H1 (cell line): Measurements from ENCODE around the gene UBE2B. TPM values are rescaled to one million over a fixed set of nuclear protein-coding genes. Genes with fewer than 3 reads are reported as not detected.

Experiments used
- CTCF ChIA-PET: fragments of 300-600 bp; sonication (Branson Sonifier 250); formaldehyde crosslinking; loops from one replicate; lab custom pipeline; 2021; ENCODE audit not compliant: partially characterized antibody; lab: Charles Lee
- POLR2A ChIA-PET: fragments of 300-600 bp; sonication (Branson Sonifier 250); formaldehyde crosslinking; loops from one replicate; lab custom pipeline; 2021; ENCODE audit warnings: inconsistent platforms; ENCODE audit not compliant: partially characterized antibody; lab: Charles Lee
- DNase-seq, 2 experiments: peaks; one replicate each; pipeline versions ENCODE4 v3.0.0 to v3.0.0-alpha.2; 2010 to 2022; ENCODE audit warnings: low spot score in 2 of 2, low read depth in 1 of 2, mixed read lengths in 1 of 2
- FAIRE-seq: peaks from 2 replicates; lab custom pipeline; 2011; peaks lifted over from hg19 to GRCh38; lab: Jason Lieb, UNC
- H2AFZ ChIP-seq: 2 replicates; pipeline ENCODE4 v1.8.1; 2012; ENCODE audit warnings: low read length, inconsistent platforms
- H2AK5ac ChIP-seq: 2 replicates; pipeline ENCODE4 v1.6.1; 2013; ENCODE audit warnings: low read depth, low read length
- H2BK120ac ChIP-seq: replicated peaks from 2 replicates; pipeline ENCODE3; 2013; ENCODE audit warnings: low read depth, low read length, inconsistent platforms
- H2BK12ac ChIP-seq: 2 replicates; pipeline ENCODE4 v1.6.1; 2013; ENCODE audit warnings: low read depth, low read length
- H2BK15ac ChIP-seq: 2 replicates; pipeline ENCODE4 v1.6.1; 2013; ENCODE audit warnings: low read length
- H2BK20ac ChIP-seq: 2 replicates; pipeline ENCODE4 v1.6.1; 2013; ENCODE audit warnings: low read length
- H2BK5ac ChIP-seq: 2 replicates; pipeline ENCODE4 v1.6.1; 2013; ENCODE audit warnings: low read depth, low read length
- H3K14ac ChIP-seq: 2 replicates; pipeline ENCODE4 v1.6.1; 2013; ENCODE audit warnings: inconsistent platforms; ENCODE audit not compliant: insufficient read length
- H3K18ac ChIP-seq: 2 replicates; pipeline ENCODE4 v1.6.1; 2013; ENCODE audit warnings: low read length; ENCODE audit errors: extremely low read depth
- H3K23ac ChIP-seq: 2 replicates; pipeline ENCODE4 v1.6.1; 2013; ENCODE audit warnings: inconsistent platforms; ENCODE audit not compliant: insufficient read length
- H3K23me2 ChIP-seq: 2 replicates; pipeline ENCODE4 v1.6.1; 2013; ENCODE audit warnings: low read depth, low read length
- H3K27ac ChIP-seq: 2 replicates; pipeline ENCODE4 v1.6.1; 2011; ENCODE audit warnings: low read depth, low read length, inconsistent platforms
- H3K27me3 ChIP-seq, 4 experiments: replicated peaks in 1 of 4; 1 replicate in 1 of 4; 2 replicates in 3 of 4; pipeline versions ENCODE4 v1.6.1 to v1.8.1; 2011 to 2013; ENCODE audit warnings: low read length in 3 of 4, mild to moderate bottlenecking in 3 of 4, inconsistent platforms in 2 of 4, mixed read lengths in 2 of 4, moderate library complexity in 1 of 4; ENCODE audit not compliant: control insufficient read depth in 3 of 4, insufficient read depth in 3 of 4; ENCODE audit errors: extremely low read depth in 1 of 4
- H3K36me3 ChIP-seq, 4 experiments: 2 replicates each; pipeline versions ENCODE4 v1.6.1 to v1.8.1; 2011 to 2013; ENCODE audit warnings: mild to moderate bottlenecking in 4 of 4, low read length in 3 of 4, moderate library complexity in 2 of 4, control low read depth in 1 of 4, inconsistent platforms in 1 of 4; ENCODE audit not compliant: insufficient read depth in 4 of 4, control insufficient read depth in 2 of 4
- H3K4ac ChIP-seq: replicated peaks from 2 replicates; pipeline ENCODE3; 2013; ENCODE audit warnings: low read length, low read depth, mixed read lengths, inconsistent platforms; ENCODE audit not compliant: insufficient read length
- H3K4me1 ChIP-seq, 4 experiments: replicated peaks in 1 of 4; 1 replicate in 1 of 4; 2 replicates in 3 of 4; pipeline versions ENCODE4 v1.6.1 to v1.8.1; 2011 to 2013; ENCODE audit warnings: low read length in 3 of 4, inconsistent platforms in 2 of 4, mixed read lengths in 1 of 4; ENCODE audit not compliant: insufficient read depth in 4 of 4, control insufficient read depth in 3 of 4
- H3K4me2 ChIP-seq, 2 experiments: 2 replicates each; pipeline versions ENCODE4 v1.6.1 to v1.8.1; 2011 to 2013; ENCODE audit warnings: low read depth in 2 of 2, low read length in 2 of 2, control low read depth in 1 of 2, inconsistent platforms in 1 of 2, mild to moderate bottlenecking in 1 of 2; ENCODE audit not compliant: insufficient read depth in 1 of 2
- H3K4me3 ChIP-seq, 4 experiments: fragments of 200-600, 300-600 bp in 1 of 4; sonication (generic), shearing (Covaris generic), sonication (Bioruptor Twin) in 1 of 4; 2 replicates each; pipeline versions ENCODE4 v1.5.1 to v1.8.1; 2011 to 2016; ENCODE audit warnings: low read length in 4 of 4, low read depth in 3 of 4, control low read depth in 2 of 4, inconsistent platforms in 2 of 4, mild to moderate bottlenecking in 2 of 4, mixed read lengths in 1 of 4, moderate library complexity in 1 of 4; ENCODE audit not compliant: insufficient read depth in 2 of 4; ENCODE audit errors: extremely low read depth in 1 of 4
- H3K56ac ChIP-seq: replicated peaks from 2 replicates; pipeline ENCODE3; 2013; ENCODE audit warnings: low read depth, mild to moderate bottlenecking, mixed read lengths, low read length, inconsistent platforms; ENCODE audit not compliant: insufficient read length
- H3K79me1 ChIP-seq: 2 replicates; pipeline ENCODE4 v1.6.1; 2013; ENCODE audit warnings: low read depth, low read length, control low read depth
- H3K79me2 ChIP-seq, 2 experiments: 2 replicates each; pipeline versions ENCODE4 v1.6.1 to v1.8.1; 2012 to 2013; ENCODE audit warnings: low read length in 2 of 2, mild to moderate bottlenecking in 2 of 2, inconsistent platforms in 1 of 2; ENCODE audit not compliant: insufficient read depth in 2 of 2, control insufficient read depth in 1 of 2
- H3K9ac ChIP-seq, 4 experiments: replicated peaks in 1 of 4; 1 replicate in 1 of 4; 2 replicates in 3 of 4; pipeline versions ENCODE4 v1.6.1 to v1.8.1; 2011 to 2013; ENCODE audit warnings: low read depth in 3 of 4, low read length in 3 of 4, control low read depth in 2 of 4, mild to moderate bottlenecking in 2 of 4, moderate library complexity in 2 of 4, inconsistent platforms in 1 of 4; ENCODE audit errors: extremely low read depth in 1 of 4
- H3K9me3 ChIP-seq, 2 experiments: 2 replicates each; pipeline versions ENCODE4 v1.6.1 to v1.8.1; 2012 to 2013; ENCODE audit warnings: mild to moderate bottlenecking in 2 of 2, moderate library complexity in 2 of 2, control low read depth in 1 of 2, inconsistent platforms in 1 of 2, low read depth in 1 of 2, low read length in 1 of 2, mixed read lengths in 1 of 2; ENCODE audit not compliant: insufficient read depth in 2 of 2
- H4K20me1 ChIP-seq, 2 experiments: replicated peaks in 1 of 2; 2 replicates each; pipeline versions ENCODE3 to v1.8.1; 2011 to 2013; ENCODE audit warnings: inconsistent platforms in 2 of 2, low read length in 2 of 2, mild to moderate bottlenecking in 1 of 2; ENCODE audit not compliant: insufficient read depth in 2 of 2, control insufficient read depth in 1 of 2
- H4K5ac ChIP-seq: 2 replicates; pipeline ENCODE4 v1.6.1; 2013; ENCODE audit warnings: low read length, low read depth, mixed read lengths, inconsistent platforms; ENCODE audit not compliant: insufficient read length
- H4K8ac ChIP-seq: 2 replicates; pipeline ENCODE4 v1.8.0; 2013; ENCODE audit warnings: mild to moderate bottlenecking, moderate library complexity, low read length, inconsistent platforms; ENCODE audit not compliant: insufficient read depth; ENCODE audit errors: extremely low read depth
- H4K91ac ChIP-seq: replicated peaks from 2 replicates; pipeline ENCODE3; 2013; ENCODE audit warnings: low read length, mixed read lengths, inconsistent platforms; ENCODE audit not compliant: insufficient read length
- CREB1 ChIP-seq: IDR thresholded peaks from 2 replicates; pipeline ENCODE4 v1.6.1; 2012; ENCODE audit warnings: inconsistent platforms
- RAD21 ChIP-seq, 2 experiments: IDR thresholded peaks in 1 of 2; conservative IDR thresholded peaks in 1 of 2; 2 replicates each; pipeline ENCODE4 v1.6.1; 2011; ENCODE audit warnings: low read depth in 2 of 2, low read length in 2 of 2, improper control_type of control experiment in 1 of 2, inconsistent platforms in 1 of 2, mild to moderate bottlenecking in 1 of 2, moderate library complexity in 1 of 2
- RFX5 ChIP-seq: IDR thresholded peaks from 2 replicates; pipeline ENCODE4 v1.6.1; 2011; ENCODE audit warnings: low read depth, low read length, improper control_type of control experiment, borderline replicate concordance
- YY1 ChIP-seq: IDR thresholded peaks from 2 replicates; pipeline ENCODE4 v1.6.1; 2011; ENCODE audit warnings: low read depth, mild to moderate bottlenecking, low read length
- WGBS, 2 experiments: shearing (Covaris generic) in 1 of 2; methylation state at CpG; one replicate each; pipeline versions ENCODE4 v1.1.6 to v1.1.7; 2013 to 2015; ENCODE audit warnings: low lambda C conversion rate in 2 of 2, mixed read lengths in 2 of 2, inconsistent platforms in 1 of 2, low coverage in 1 of 2, missing lambda C conversion rate in 1 of 2; ENCODE audit not compliant: insufficient replicate concordance in 2 of 2, insufficient coverage in 1 of 2, insufficient read length in 1 of 2; ENCODE audit errors: extremely low coverage in 1 of 2, missing lambda C conversion rate in 1 of 2; 5-methylcytosine and 5-hydroxymethylcytosine counted together
- polyA plus RNA-seq, 7 experiments: library from polyadenylated mRNA; depleted of rRNA in 3 of 7; stranded (reverse) in 5 of 7; unstranded in 2 of 7; fragments of >200 nt in 5 of 7; fragments of 200-250 nt in 2 of 7; gene quantifications; 1 replicate in 5 of 7; 2 replicates in 1 of 7; 4 replicates in 1 of 7; pipeline versions ENCODE4 v1.2.1 to v1.2.3, GENCODE V29; 2011 to 2013; ENCODE audit warnings: missing spikeins in 2 of 7, mixed read lengths in 2 of 7
- total RNA-seq: library from RNA; stranded (reverse); fragmentation: NEBNext Ultra II Directional; extraction: Animal tissue kit (Norgen Biotek cat#: 25700); gene quantifications from 2 replicates; pipeline ENCODE4 v1.2.1, GENCODE V29; 2021
- TF ChIP-seq, protein P1 (sequence below), 3 experiments: IDR thresholded peaks; 1 replicate in 2 of 3; 2 replicates in 1 of 3; pipeline versions ENCODE4 v1.5.1 to v1.6.1; 2011; ENCODE audit warnings: low read length in 3 of 3, mild to moderate bottlenecking in 3 of 3, inconsistent platforms in 2 of 3, low read depth in 1 of 3, moderate library complexity in 1 of 3; ENCODE audit not compliant: insufficient read depth in 1 of 3; ENCODE audit errors: control extremely low read depth in 1 of 3

Gene UBE2B
- total and polyA plus RNA-seq, 2 of the 8 experiments (the other 6 are each of a cell fraction or from before 2014, with no cell fraction given), result 15.9 to 46.8 TPM

GRCh38 chr5:134374232-134374631 is 2.9 kb downstream of the UBE2B start:
- Histone ChIP-seq H3K79me2 (peaks cover 12 to 59% of the 10 kb centered on the region in 2 experiments), H4K20me1 (peaks cover 6 to 7% of the 10 kb centered on the region in 2 experiments), H4K91ac (no peak overlapping the region), H3K56ac (no peak overlapping the region), H3K9ac (no peak overlapping the region), H3K18ac (no peak overlapping the region), H2AFZ (no peak overlapping the region), H3K4me1 (no peaks in the 10 kb centered on the region; a peak in 3 of 7 replicates), H4K8ac (no peak overlapping the region), H2BK120ac (no peak overlapping the region), H2BK20ac (no peak overlapping the region), H3K9me3 (no peaks in the 10 kb centered on the region), H3K4me3 (no peak overlapping the region), H3K23ac (no peak overlapping the region), H2AK5ac (no peak overlapping the region), H2BK5ac (no peak overlapping the region), H3K79me1 (no peaks in the 10 kb centered on the region), H3K27ac (no peak overlapping the region), H2BK15ac (no peak overlapping the region), H4K5ac (no peak overlapping the region), H3K4ac (no peak overlapping the region), H3K36me3 (peaks cover 0 to 35% (median 1%) of the 10 kb centered on the region in 4 experiments; a peak in 2 of 8 replicates), H3K27me3 (no peaks in the 10 kb centered on the region), H3K4me2 (no peak overlapping the region), H3K14ac (no peak overlapping the region), H2BK12ac (no peak overlapping the region), H3K23me2 (no peaks in the 10 kb centered on the region)
- DNase-seq (no peak), FAIRE-seq (no peak)
- ChIA-PET CTCF (interaction anchor here (0.7 to 1.8 kb wide), 3 partner anchors 127 to 204 kb away, joined by 3 to 4 read pairs (median 3); no protein-coding TSS in a partner anchor), POLR2A (interaction anchor here (0.6 to 1.6 kb wide), 3 partner anchors 37 to 640 kb away, joined by 3 to 4 read pairs (median 3); partner anchors contain the start of gene CDKN2AIPNL)
- WGBS, 2 experiments, result 81% methylated on average over 3 of the region's 3 CpGs; no CpG with 5 or more reads in 1 of the 2 experiments
- no peak for TF ChIP-seq YY1
- TF ChIP-seq RFX5, result no peak
- TF ChIP-seq, protein P1, sequence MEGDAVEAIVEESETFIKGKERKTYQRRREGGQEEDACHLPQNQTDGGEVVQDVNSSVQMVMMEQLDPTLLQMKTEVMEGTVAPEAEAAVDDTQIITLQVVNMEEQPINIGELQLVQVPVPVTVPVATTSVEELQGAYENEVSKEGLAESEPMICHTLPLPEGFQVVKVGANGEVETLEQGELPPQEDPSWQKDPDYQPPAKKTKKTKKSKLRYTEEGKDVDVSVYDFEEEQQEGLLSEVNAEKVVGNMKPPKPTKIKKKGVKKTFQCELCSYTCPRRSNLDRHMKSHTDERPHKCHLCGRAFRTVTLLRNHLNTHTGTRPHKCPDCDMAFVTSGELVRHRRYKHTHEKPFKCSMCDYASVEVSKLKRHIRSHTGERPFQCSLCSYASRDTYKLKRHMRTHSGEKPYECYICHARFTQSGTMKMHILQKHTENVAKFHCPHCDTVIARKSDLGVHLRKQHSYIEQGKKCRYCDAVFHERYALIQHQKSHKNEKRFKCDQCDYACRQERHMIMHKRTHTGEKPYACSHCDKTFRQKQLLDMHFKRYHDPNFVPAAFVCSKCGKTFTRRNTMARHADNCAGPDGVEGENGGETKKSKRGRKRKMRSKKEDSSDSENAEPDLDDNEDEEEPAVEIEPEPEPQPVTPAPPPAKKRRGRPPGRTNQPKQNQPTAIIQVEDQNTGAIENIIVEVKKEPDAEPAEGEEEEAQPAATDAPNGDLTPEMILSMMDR (IDR thresholded peaks at IDR 0.05; ENCODE audit: control extremely low read depth in 1 of 3, insufficient read depth in 1 of 3, low read depth in 1 of 3, low read length in 3 of 3), result peak in 1 of 3 experiments; percentile 5; a peak in 1 of 4 replicates
- peak in 1 of 2 experiments; percentile 38; a peak in 3 of 4 replicates for TF ChIP-seq RAD21 (IDR thresholded peaks at IDR 0.05 in 1 of 2, conservative IDR thresholded peaks at IDR 0.05 in 1 of 2; ENCODE audit: low read depth in 2 of 2, low read length in 2 of 2)
- no peak for TF ChIP-seq CREB1
- TF ChIP-seq, all 59 proteins: peak for 2
